PC-3 (cell line): Measurements from ENCODE around the gene DLGAP1. TPM values are rescaled to one million over a fixed set of nuclear protein-coding genes. Genes with fewer than 3 reads are reported as not detected.

ENCODE experiments used
- ATAC-seq: fragments of 200-7000 bp; cut with Tn5 transposase; 2 replicates; pipeline ENCODE4 v1.9.1; 2020; ENCODE audit warnings: mild to moderate bottlenecking, moderate library complexity
- BruUV-seq: library from RNA; stranded (reverse); fragments of 400-500 nt; replicated peaks from 2 replicates; lab custom pipeline; 2021; lab: Mats Ljungman, UMichigan
- CTCF ChIA-PET: fragments of 300-600 bp; sonication (Branson Sonifier 250); formaldehyde crosslinking; loops from one replicate; lab custom pipeline; 2022; ENCODE audit warnings: antibody characterized with exemption; lab: Charles Lee
- POLR2A ChIA-PET: fragments of 300-600 bp; sonication (Branson Sonifier 250); formaldehyde crosslinking; loops from one replicate; lab custom pipeline; 2022; ENCODE audit warnings: antibody characterized with exemption; ENCODE audit not compliant: unreplicated experiment; lab: Charles Lee
- DNase-seq: peaks from one replicate; pipeline ENCODE4 v3.0.0-alpha.2; 2015
- H2AFZ ChIP-seq: fragments of 300-600 bp; sonication (generic); 2 replicates; pipeline ENCODE4 v1.6.0; 2016; ENCODE audit warnings: antibody characterized with exemption, low read length
- H3F3A ChIP-seq: fragments of 300-600 bp; sonication (generic); one replicate; pipeline ENCODE4 v1.6.0; 2017; ENCODE audit warnings: antibody characterized with exemption, low read length, control low read depth, mild to moderate bottlenecking; ENCODE audit not compliant: unreplicated experiment
- H3K27ac ChIP-seq: fragments of 300-600 bp; sonication (generic); 2 replicates; pipeline ENCODE4 v1.5.1; 2016; ENCODE audit warnings: mild to moderate bottlenecking, low read length
- H3K27me3 ChIP-seq: fragments of 300-600 bp; sonication (generic); 2 replicates; pipeline ENCODE4 v1.6.1; 2016; ENCODE audit warnings: low read length, mixed read lengths
- H3K36me3 ChIP-seq: fragments of 300-600 bp; sonication (generic); 2 replicates; pipeline ENCODE4 v1.6.1; 2016; ENCODE audit warnings: low read depth, mixed run types, low read length, mixed read lengths
- H3K4me1 ChIP-seq: fragments of 300-600 bp; sonication (generic); 2 replicates; pipeline ENCODE4 v1.5.1; 2016; ENCODE audit warnings: low read length; ENCODE audit not compliant: insufficient read depth
- H3K4me2 ChIP-seq: fragments of 300-600 bp; sonication (generic); 2 replicates; pipeline ENCODE4 v1.6.0; 2016; ENCODE audit warnings: low read length
- H3K4me3 ChIP-seq: fragments of 300-600 bp; sonication (generic); 2 replicates; pipeline ENCODE4 v1.5.1; 2016; ENCODE audit warnings: mild to moderate bottlenecking, low read length, mixed read lengths
- H3K79me2 ChIP-seq: fragments of 300-600 bp; sonication (generic); 2 replicates; pipeline ENCODE4 v1.6.1; 2017; ENCODE audit warnings: low read length, mixed read lengths
- H3K9ac ChIP-seq: fragments of 300-600 bp; sonication (generic); 2 replicates; pipeline ENCODE4 v1.6.0; 2016; ENCODE audit warnings: mild to moderate bottlenecking, low read length
- H3K9me2 ChIP-seq: fragments of 300-600 bp; sonication (generic); replicated peaks from 2 replicates; pipeline ENCODE4 v1.6.1; 2016; ENCODE audit warnings: mixed run types, low read length, mixed read lengths
- H3K9me3 ChIP-seq: fragments of 300-600 bp; sonication (generic); 2 replicates; pipeline ENCODE4 v1.6.1; 2016; ENCODE audit warnings: low read length, mixed read lengths
- H4K20me1 ChIP-seq: fragments of 300-600 bp; sonication (generic); 2 replicates; pipeline ENCODE4 v1.6.1; 2016; ENCODE audit warnings: low read length, mixed read lengths
- CTCF ChIP-seq: fragments of 300-600 bp; sonication (generic); conservative IDR thresholded peaks from 2 replicates; pipeline ENCODE4 v1.5.1; 2017; ENCODE audit warnings: antibody characterized with exemption, low read depth, mild to moderate bottlenecking, low read length
- EZH2 ChIP-seq: fragments of 300-600 bp; sonication (generic); IDR thresholded peaks from one replicate; pipeline ENCODE4 v1.6.1; 2017; ENCODE audit warnings: antibody characterized with exemption, mild to moderate bottlenecking, low read length; ENCODE audit not compliant: unreplicated experiment
- EZH2phosphoT487 ChIP-seq: fragments of 300-600 bp; sonication (generic); IDR thresholded peaks from 2 replicates; pipeline ENCODE4 v1.6.1; 2018; ENCODE audit warnings: mild to moderate bottlenecking, antibody characterized with exemption, low read length, borderline replicate concordance
- intact Hi-C: fragments of 100-400 bp; cut with micrococcal nuclease; formaldehyde crosslinking; loops from 2 replicates; pipeline ENCODE4 v1.9.0; 2023
- total RNA-seq: library from RNA; depleted of rRNA; stranded (reverse); fragments of >200 nt; gene quantifications from 2 replicates; pipeline ENCODE4 v1.2.3, GENCODE V29; 2014

Gene DLGAP1
- total RNA-seq, 1 experiment from 2014 or later, result not detected

DNA sequence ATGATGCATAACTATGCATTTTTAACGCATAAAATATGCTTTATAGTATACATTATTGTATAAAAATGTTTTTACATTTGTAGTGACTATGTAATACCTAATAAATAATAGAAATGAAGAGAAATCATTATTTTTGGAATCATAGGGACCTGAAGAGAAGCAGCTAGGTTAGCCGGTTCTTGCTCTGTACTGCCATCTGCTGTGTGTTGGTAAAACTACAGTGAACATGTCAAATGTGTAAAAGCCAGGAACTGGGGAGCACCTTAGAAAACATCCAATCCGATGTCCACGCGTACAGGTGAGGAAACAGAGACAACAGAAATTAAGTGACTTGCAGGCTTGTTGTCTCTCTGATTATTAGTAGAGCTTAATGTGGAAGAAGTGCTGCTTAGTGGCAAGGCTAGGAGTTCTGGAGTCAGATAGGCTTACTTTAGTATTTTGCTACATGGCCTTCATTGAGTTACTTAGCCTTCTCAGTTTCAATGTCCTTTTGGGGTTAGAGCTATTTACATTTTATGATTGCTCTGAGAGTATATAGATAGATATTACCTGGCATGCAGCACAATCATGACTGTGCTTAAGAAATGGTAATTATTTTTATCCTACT is 386.5 kb downstream of the DLGAP1 start:
- no TSS peak for BruUV-seq
- intact Hi-C loops, result no loop called here
- H3K9ac ChIP-seq, result no peak overlapping the region

GRCh38 chr18:4063545-4063944 is 391.6 kb downstream of the DLGAP1 start:
- H3K36me3 ChIP-seq, result no peaks in the 10 kb centered on the region; the same call in 1 of the 2 replicates
- no peak for DNase-seq
- ChIA-PET CTCF (no interaction called here), POLR2A (no interaction called here)
- no TSS peak for BruUV-seq
- no peaks in the 10 kb centered on the region for H3K27me3 ChIP-seq
- H3K9ac ChIP-seq, result no peak overlapping the region
- no peak overlapping the region for H3K4me3 ChIP-seq
- no peaks in the 10 kb centered on the region for H3K79me2 ChIP-seq
- no peaks in the 10 kb centered on the region for H3K9me2 ChIP-seq
- peaks cover 24% of the 10 kb centered on the region for H3K9me3 ChIP-seq
- H3K4me1 ChIP-seq, result no peaks in the 10 kb centered on the region
- no peak for TF ChIP-seq EZH2
- no peak for TF ChIP-seq EZH2phosphoT487
- TF ChIP-seq CTCF, result no peak
- no peak for ATAC-seq
- intact Hi-C loops, result no loop called here
- no peaks in the 10 kb centered on the region for H3F3A ChIP-seq
- no peaks in the 10 kb centered on the region for H4K20me1 ChIP-seq
- H3K27ac ChIP-seq, result no peak overlapping the region
- H3K4me2 ChIP-seq, result no peak overlapping the region
- no peak overlapping the region for H2AFZ ChIP-seq

More for the DNA sequence above, 386.5 kb downstream of the DLGAP1 start:
- H3K27me3 ChIP-seq, result no peaks in the 10 kb centered on the region
- no peaks in the 10 kb centered on the region for H3K36me3 ChIP-seq
- H3K4me3 ChIP-seq, result no peak overlapping the region
- no peak overlapping the region for H2AFZ ChIP-seq
- H3K9me2 ChIP-seq, result no peaks in the 10 kb centered on the region
- H4K20me1 ChIP-seq, result no peaks in the 10 kb centered on the region
- no peaks in the 10 kb centered on the region for H3F3A ChIP-seq
- H3K79me2 ChIP-seq, result no peaks in the 10 kb centered on the region
- ChIA-PET POLR2A (no interaction called here), CTCF (no interaction called here)
- H3K27ac ChIP-seq, result no peak overlapping the region
- peak; percentile 62 for DNase-seq
- H3K9me3 ChIP-seq, result 0 out of 2 replicates have a peak, but pooled peaks cover 5% of the 10 kb centered on the region
- ATAC-seq, result 0 out of 2 replicates have a peak, but pooled peaks have one; percentile 33
- no peak overlapping the region for H3K4me2 ChIP-seq
- no peaks in the 10 kb centered on the region for H3K4me1 ChIP-seq
- TF ChIP-seq EZH2phosphoT487, result no peak
- peak; percentile 69 for TF ChIP-seq CTCF

- Histone ChIP-seq H3F3A (no peaks in the 10 kb centered on the region), H3K9me2 (no peaks in the 10 kb centered on the region), H2AFZ (no peak overlapping the region), H3K27me3 (no peaks in the 10 kb centered on the region), H3K27ac (no peak overlapping the region), H3K9me3 (peaks cover 20% of the 10 kb centered on the region), H3K9ac (no peak overlapping the region), H3K79me2 (no peaks in the 10 kb centered on the region), H3K4me2 (no peak overlapping the region), H4K20me1 (no peaks in the 10 kb centered on the region), H3K4me1 (no peaks in the 10 kb centered on the region), H3K36me3 (no peaks in the 10 kb centered on the region; the same call in 1 of the 2 replicates), H3K4me3 (no peak overlapping the region)
- intact Hi-C loops, result no loop called here
- no TSS peak for BruUV-seq
- ChIA-PET POLR2A (no interaction called here), CTCF (no interaction called here)
- ATAC-seq (no peak), DNase-seq (no peak)
- TF ChIP-seq EZH2phosphoT487 (no peak), EZH2 (no peak), CTCF (no peak)
Observed at GRCh38 chr18:4060427-4061281, 394.5 kb downstream of the DLGAP1 start.
